ENCODE results near the gene FAM20C.
"Not testable (repeated sequence)": the region's sequence is repeated elsewhere in the genome, so short reads cannot be mapped to it uniquely, and the experiment has no call there.

FAM20C gene

DNA sequence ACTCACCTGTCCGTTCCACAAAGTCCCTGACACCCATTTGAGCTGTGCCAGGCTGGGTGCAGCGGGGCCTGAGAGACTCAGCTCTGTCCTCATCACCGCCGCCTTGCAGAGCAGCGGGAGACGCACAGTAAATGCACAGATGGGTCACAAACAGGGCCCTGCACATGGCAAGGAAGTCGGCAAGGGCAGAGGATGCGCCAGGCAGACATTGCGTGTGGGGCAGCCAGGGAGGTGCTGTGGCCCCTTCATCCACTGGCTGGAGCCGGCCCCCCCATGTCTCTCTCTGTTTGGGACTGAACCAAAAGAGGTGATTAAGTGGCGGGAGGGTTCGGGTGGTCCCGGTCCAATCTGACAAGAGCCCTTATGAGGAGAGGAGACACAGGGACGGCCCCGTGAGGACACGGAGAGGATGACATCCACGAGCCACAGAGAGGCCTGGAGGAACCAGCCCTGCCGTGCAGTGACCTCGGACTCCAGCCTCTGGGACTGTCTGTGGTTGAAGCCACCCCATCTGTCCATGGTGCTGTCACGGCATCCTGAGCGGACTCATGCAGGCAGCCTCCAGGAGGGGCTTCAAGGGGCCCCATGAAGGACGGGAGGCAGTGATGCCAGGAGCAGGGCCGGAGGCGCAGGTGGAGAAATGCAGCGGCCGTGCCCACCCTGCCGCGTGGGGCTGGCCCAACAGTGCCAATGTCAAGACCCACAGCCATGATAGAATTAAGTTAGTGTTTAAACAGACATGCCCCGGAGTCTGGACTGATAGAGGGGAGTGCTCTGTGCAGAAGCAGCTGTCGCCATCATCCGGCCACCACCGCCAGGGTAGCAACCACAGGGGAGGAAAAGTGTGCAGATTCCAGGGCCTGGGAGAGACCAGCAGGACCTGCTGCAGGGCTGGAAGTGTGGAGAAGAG, 69.2 kb downstream of the FAM20C start:
- Histone ChIP-seq H3K27ac (no peak overlapping the region), H3K4me2 (no peak overlapping the region), H3K9ac (no peak overlapping the region), H4K20me1 (peaks cover 0 to 12% (median 0%) of the 10 kb centered on the region in 11 experiments; a peak in 3 of 22 replicates), H3K9me3 (replicated peaks in 1 of 11) (peaks cover 63 to 74% (median 63%) of the 10 kb centered on the region in 11 experiments), H3K4me3 (peak overlapping the region in 9 of 10 experiments; percentile 8 to 52 (median 29); a peak in 12 of 20 replicates), H3K27me3 (no peaks in the 10 kb centered on the region), H3K4me1 (peaks cover 0 to 16% (median 4%) of the 10 kb centered on the region in 10 experiments; a peak in 7 of 20 replicates), H3K36me3 (peaks cover 48 to 60% (median 52%) of the 10 kb centered on the region in 11 experiments)
- TF ChIP-seq Cebpa-rat (IDR thresholded peaks at IDR 0.05): no peak

GRCh38 chr7:262251-262572, 69.8 kb downstream of the FAM20C start:
- Histone ChIP-seq H3K9me3 (replicated peaks in 1 of 11) (peaks cover 57 to 68% (median 57%) of the 10 kb centered on the region in 11 experiments), H3K27ac (no peak overlapping the region), H3K4me2 (no peak overlapping the region), H3K27me3 (no peaks in the 10 kb centered on the region), H3K4me3 (peak overlapping the region in 8 of 10 experiments; percentile 0 to 52 (median 26); a peak in 10 of 20 replicates), H3K4me1 (peaks cover 0 to 16% (median 4%) of the 10 kb centered on the region in 10 experiments; a peak in 7 of 20 replicates), H4K20me1 (peaks cover 0 to 18% (median 0%) of the 10 kb centered on the region in 11 experiments; a peak in 3 of 22 replicates), H3K36me3 (peaks cover 42 to 54% (median 46%) of the 10 kb centered on the region in 11 experiments), H3K9ac (no peak overlapping the region)
- TF ChIP-seq Cebpa-rat (IDR thresholded peaks at IDR 0.05): no peak

- H3K4me2 ChIP-seq, H3K27ac ChIP-seq, H3K9ac ChIP-seq, H3K27me3 ChIP-seq: not testable (repeated sequence)
- Histone ChIP-seq H3K4me1 (peaks cover 0 to 16% (median 4%) of the 10 kb centered on the region in 10 experiments; a peak in 7 of 20 replicates), H3K36me3 (peaks cover 36 to 49% (median 41%) of the 10 kb centered on the region in 11 experiments), H3K4me3 (peak overlapping the region in 7 of 10 experiments; percentile 0 to 52 (median 29); a peak in 8 of 20 replicates), H3K9me3 (replicated peaks in 1 of 11) (peaks cover 51 to 62% (median 51%) of the 10 kb centered on the region in 11 experiments), H4K20me1 (peaks cover 0 to 19% (median 0%) of the 10 kb centered on the region in 11 experiments; a peak in 3 of 22 replicates)
Observed at GRCh38 chr7:262631-263311, 70.4 kb downstream of the FAM20C start.

DNA sequence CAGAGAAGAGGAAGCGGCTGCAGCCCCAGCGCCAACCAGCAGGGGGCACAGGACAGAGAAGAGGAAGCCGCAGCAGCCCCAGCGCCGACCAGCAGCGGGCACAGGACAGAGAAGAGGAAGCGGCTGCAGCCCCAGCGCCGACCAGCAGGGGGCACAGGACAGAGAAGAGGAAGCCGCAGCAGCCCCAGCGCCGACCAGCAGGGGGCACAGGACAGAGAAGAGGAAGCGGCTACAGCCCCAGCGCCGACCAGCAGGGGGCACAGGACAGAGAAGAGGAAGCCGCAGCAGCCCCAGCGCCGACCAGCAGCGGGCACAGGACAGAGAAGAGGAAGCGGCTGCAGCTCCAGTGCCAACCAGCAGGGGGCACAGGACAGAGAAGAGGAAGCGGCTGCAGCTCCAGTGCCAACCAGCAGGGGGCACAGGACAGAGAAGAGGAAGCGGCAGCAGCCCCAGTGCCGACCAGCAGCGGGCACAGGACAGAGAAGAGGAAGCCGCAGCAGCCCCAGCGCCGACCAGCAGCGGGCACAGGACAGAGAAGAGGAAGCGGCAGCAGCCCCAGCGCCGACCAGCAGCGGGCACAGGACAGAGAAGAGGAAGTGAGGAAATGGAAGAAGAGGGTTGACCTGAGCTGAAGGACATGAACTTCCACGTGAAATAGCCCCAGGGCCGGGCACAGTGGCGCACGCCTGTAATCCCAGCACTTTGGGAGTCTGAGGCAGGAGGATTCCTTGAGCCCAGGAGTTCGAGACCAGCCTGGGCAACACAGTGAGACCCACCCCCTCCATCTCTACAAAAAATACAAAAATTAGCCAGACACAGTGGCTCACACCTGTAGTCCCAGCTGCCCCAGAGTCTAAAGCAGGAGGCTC, 71.3 kb downstream of the FAM20C start:
- Histone ChIP-seq H3K27ac (peak overlapping the region in 8 of 11 experiments; percentile 24 to 57 (median 34); a peak in 9 of 22 replicates), H3K36me3 (peaks cover 27 to 39% (median 32%) of the 10 kb centered on the region in 11 experiments), H3K4me2 (peak overlapping the region in 2 of 11 experiments; percentile 32 to 37; a peak in 2 of 22 replicates), H4K20me1 (peaks cover 0 to 19% (median 0%) of the 10 kb centered on the region in 11 experiments; a peak in 3 of 22 replicates), H3K4me1 (peaks cover 0 to 16% (median 4%) of the 10 kb centered on the region in 10 experiments; a peak in 7 of 20 replicates), H3K9me3 (replicated peaks in 1 of 11) (peaks cover 42 to 53% (median 42%) of the 10 kb centered on the region in 11 experiments)
- H3K4me3 ChIP-seq, H3K27me3 ChIP-seq, H3K9ac ChIP-seq: not testable (repeated sequence)

- Histone ChIP-seq H3K27ac (peak overlapping the region in 3 of 11 experiments; percentile 24 to 54 (median 27); a peak in 2 of 22 replicates), H3K4me2 (0 out of 22 replicates have a peak overlapping the region, but pooled peaks of 1 of the 11 experiments have one; percentile 37), H4K20me1 (peaks cover 0 to 19% (median 0%) of the 10 kb centered on the region in 11 experiments; a peak in 3 of 22 replicates), H3K9ac (no peak overlapping the region), H3K36me3 (peaks cover 17 to 30% (median 23%) of the 10 kb centered on the region in 11 experiments), H3K4me1 (peaks cover 0 to 16% (median 4%) of the 10 kb centered on the region in 10 experiments; a peak in 7 of 20 replicates), H3K27me3 (no peaks in the 10 kb centered on the region), H3K9me3 (replicated peaks in 1 of 11) (peaks cover 32 to 43% (median 33%) of the 10 kb centered on the region in 11 experiments), H3K4me3 (no peak overlapping the region)
- no peak for TF ChIP-seq Cebpa-rat (IDR thresholded peaks at IDR 0.05)
Observed at GRCh38 chr7:264541-265191, 72.3 kb downstream of the FAM20C start.

DNA sequence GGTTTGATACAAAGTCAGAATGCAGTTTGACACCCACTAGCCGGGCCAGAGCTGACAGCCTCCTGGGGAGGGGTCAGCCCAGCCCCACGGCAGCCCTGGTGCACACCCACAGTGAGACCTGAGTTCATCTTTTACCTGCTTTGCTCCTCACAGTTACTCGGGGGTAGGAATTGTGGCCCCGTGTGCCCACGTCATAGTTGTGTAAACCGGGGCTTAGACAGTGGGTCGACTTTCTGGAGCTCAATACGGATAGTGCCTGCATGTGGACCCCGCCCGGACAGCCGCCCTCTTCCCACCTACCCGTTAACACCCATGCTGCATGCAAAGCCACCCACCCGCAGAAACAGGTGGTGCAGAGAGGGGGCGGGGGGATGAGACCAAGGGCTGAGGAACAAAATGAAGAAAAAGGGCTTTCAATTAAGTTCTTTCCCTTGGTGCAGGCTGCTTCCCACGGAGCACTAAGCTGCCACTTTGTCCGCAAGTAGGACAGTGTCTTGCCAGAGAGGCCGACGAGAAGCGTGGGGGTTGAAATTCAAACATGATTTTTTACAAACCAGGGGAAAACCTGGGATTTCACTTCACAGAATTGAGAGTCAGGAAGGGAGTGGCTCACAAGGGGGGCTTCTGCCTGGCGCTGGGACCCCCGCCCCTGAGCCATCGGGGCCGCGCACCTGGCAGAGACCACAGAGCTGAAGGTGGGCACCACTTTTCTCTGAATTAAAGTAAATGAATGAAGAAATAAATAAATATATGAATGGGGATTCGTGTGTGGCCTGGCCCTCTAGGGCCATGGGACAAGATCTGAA, 73.0 kb downstream of the FAM20C start:
- TF ChIP-seq Cebpa-rat (IDR thresholded peaks at IDR 0.05): no peak
- Histone ChIP-seq H3K27ac (no peak overlapping the region), H3K36me3 (peaks cover 10 to 22% (median 15%) of the 10 kb centered on the region in 11 experiments), H3K4me2 (no peak overlapping the region), H3K27me3 (no peaks in the 10 kb centered on the region), H3K9me3 (replicated peaks in 1 of 11) (peaks cover 25 to 36% (median 26%) of the 10 kb centered on the region in 11 experiments), H3K4me1 (peaks cover 0 to 16% (median 4%) of the 10 kb centered on the region in 10 experiments; a peak in 7 of 20 replicates), H4K20me1 (peaks cover 0 to 19% (median 0%) of the 10 kb centered on the region in 11 experiments; a peak in 3 of 22 replicates), H3K9ac (no peak overlapping the region), H3K4me3 (no peak overlapping the region)
